Central memory CD4-positive, alpha-beta T cell (primary cell): Measurements from ENCODE around the gene GEMIN4.

Source experiments
- DNase-seq: peaks from one replicate; pipeline ENCODE4 v3.0.0; 2022

GEMIN4 gene

DNA sequence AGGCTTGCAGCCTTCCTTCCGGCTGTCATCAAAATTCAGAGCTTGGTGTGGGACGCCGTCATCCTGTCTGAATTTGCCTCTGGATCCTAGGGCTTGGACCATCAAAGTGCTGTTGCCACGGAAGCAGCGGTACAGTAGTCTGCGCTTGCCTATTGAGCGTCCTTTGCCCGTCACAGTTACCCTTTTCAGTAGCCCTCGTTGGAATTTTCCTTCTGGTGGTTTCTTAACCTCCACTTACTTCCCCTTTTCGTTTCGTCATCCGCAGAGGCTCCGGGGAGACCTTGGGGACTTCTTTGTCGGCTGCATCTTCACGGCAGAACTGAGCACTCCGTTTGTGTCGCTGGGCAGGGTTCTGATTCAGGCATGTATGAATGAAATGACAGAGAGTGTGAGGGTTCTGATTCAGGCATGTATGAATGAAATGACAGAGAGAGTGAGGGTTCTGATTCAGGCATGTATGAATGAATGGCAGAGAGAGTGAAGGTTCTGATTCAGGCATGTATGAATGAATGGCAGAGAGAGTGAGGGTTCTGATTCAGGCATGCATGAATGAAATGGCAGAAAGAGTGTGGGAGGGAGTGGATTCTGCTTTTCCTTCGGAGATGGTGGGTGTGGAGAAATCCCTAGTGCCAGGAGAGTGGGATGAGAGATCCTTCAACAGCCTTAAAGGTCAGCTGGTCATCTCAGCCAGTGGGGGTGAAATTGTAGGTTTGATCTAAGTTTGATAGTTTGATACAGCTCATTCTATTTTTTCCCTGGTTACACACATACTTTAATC lies 11.6 kb downstream of the GEMIN4 start:
- DNase-seq = peak; percentile 42

DNA sequence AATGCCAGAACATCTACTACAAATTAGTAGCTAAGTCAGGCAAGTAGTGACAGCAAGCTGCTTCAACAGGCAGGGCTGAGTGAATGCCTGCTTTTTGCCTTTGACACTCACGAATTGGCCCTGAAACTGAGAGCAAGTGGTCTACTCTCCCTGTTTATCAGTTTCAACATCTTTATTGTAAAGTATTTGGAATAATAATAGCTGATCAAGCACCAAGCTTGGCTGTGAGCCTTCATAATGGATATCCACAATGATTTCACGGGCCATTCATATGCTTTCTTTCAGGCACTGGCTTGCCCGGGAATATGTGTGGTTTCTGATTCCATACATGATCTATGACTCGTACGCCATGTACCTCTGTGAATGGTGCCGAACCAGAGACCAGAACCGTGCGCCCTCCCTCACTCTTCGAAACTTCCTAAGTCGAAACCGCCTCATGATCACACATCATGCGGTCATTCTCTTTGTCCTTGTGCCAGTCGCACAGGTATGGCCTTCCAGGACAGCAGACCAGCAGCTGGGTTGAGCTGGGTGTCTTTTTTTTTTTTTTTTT lies 14.4 kb downstream of the GEMIN4 start:
- no peak for DNase-seq

DNA sequence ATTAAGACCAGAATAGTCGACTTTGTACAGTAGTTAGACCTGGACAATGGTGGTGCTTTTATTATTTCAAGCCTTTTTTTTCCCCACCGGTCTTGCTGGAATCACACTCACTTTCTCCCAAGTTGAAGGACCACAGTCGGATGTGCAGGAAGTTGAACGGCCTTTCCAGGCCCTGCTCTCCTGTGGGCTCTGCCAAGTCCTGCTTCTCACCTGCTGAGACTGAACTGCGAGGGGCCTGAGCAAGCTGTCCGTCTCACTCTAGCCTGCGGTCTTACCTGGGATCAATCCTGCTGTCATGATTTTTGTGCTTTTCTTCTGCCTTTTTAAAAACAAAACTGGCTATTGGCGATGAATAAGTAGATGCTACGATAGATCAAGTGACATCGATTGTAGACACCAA lies 18.3 kb downstream of the GEMIN4 start:
- no peak for DNase-seq

DNA sequence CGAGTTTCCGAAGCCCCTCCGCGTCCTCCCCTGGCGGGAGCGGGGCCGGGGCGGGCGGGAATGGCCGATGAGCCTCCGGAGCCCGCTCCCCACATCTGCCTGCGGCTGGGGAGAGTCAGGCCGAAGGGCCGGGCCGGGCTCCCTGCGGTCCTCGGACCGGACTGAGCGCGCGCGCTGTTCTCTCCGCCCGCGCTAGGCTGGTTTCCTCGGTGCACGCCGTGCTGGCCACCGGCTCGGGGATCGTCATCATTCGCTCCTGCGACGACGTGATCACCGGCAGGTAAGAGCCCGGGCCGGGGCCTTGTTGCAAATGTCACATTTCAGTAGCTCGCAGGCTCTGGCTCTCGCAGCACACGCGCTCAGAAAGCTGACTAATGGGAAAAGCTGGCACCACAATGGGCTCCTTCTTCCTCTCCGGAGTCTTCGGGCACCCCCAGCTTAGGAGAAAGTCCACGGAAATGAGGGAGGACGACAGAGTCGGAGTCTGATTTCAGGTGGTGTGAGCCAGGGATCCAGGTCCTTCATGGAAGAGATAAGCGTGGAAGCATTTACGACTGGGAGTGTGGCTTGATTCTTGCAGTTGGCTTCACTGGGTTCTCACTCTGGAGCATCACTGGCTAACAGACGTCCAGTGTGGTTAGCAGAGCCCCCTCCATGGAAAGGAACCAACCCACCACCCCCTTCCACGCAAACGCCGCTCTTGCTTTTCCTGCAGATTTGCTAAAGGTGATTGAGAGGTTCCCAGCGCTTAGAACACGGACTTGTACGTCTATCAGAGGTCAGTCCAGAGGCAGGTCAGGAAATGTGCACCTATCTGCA lies 19.0 kb downstream of the GEMIN4 start:
- no peak for DNase-seq

DNA sequence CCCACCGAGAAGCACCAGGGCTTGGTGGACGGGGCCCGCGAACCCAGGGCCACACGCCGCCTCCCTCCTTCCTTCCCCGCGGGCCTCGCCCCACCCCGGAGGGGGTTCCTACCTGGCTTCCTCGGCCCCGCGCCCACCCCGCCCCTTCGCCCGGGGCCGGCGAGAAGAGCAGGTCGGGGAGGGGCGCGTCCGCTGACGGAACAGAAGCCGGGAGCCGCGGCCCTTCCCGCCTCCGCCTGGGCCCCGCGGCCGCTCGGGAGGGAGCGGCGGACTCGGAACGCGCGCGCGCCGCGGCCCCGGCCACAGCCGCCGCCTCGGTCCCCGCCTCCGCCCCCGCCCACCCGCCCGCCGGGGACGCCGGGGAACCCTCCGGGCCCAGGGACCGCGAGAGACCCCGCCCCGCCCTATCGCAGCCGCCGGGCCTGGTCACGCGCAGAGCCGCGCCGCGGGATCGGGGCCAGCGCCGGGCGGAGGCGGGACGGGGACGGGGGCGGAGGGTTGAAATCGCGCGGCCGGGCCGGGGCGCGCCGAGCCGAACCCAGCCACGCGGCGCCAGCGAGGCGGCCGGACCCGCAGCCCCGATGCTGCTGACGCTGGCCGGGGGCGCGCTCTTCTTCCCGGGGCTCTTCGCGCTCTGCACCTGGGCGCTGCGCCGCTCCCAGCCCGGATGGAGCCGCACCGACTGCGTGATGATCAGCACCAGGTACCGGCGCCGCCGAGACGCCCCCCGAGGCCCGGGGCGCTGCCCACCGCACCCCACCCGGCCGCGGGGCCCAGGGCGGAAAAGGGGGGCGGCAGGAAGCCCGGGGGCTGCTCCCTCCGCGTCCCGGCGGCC lies 19.8 kb downstream of the GEMIN4 start, which contains the start of gene TLCD3A:
Gene TLCD3A (plus strand): TSS at position 530 of the 835 bp plus-strand sequence. CDS start 52 bp downstream, at position 582.
- DNase-seq = peak; percentile 32

DNA sequence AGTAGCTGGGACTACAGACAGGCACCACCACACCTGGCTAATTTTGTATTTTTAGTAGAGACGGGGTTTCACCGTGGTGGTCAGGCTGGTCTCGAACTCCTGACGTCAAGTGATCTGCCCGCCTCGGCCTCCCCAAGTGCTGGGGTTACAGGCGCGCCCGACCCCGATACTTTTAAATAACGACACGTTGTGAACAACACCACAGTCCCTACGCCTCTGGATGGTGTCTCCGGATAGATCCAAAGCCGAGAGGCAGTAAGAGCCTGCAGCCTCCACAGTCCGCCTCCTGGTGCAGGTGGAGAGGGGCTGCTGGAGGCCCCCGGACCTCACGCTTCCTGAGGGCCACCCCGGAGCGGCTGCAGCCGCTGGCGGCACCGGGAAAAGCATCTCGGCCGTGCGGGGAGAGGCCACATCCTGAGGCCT lies 20.4 kb downstream of the GEMIN4 start:
- DNase-seq = no peak

DNA sequence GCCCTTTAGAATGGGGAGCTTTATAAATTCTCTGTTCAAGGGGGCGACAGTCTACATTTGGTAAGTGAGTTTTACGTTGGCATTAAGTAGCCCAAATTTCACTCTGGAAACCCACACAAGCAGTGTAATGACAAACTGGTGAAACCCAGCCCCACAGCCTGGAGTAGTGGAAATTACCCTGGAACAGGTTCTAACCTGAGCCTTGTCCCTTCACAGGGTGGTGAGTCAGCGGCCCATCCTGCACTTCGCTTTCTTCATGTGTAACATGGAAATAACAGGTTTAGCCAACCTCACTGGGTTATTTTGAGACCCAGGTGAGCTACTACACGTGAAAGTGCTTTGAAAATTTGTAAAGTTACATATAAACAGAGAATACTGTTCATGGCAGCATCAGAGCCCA lies 23.2 kb downstream of the GEMIN4 start:
- no peak for DNase-seq

DNA sequence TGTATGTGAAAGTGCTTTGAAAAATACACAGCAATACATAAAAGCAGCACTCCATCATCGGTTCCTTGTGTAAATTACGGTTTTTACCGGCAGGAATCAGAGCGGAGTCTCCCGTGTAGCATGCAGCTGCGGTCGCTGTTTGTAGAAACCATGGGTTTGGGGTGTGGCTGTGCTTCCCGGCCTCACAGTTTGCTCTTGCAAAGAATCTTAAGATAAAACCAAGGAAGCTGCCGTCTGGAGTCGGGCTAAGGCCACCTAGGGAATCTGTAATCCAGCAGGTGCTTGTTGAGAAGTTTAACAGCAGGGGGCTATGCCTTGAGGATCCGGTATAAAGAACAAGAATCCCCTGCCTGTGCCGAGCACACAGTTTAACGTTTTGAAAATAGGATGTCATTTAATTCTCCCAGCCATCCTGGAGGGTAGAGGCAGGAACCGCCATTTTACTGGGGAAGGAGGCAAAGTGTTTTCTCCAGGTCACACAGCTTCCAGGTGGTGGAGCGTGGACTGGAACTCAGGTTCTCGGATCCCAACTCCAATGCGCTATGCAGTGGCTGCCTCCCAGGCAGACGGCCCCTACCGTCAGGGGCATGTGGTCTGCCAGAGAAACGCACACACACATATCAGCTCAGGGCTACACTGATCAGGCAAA lies 25.7 kb downstream of the GEMIN4 start:
- no peak for DNase-seq

DNA sequence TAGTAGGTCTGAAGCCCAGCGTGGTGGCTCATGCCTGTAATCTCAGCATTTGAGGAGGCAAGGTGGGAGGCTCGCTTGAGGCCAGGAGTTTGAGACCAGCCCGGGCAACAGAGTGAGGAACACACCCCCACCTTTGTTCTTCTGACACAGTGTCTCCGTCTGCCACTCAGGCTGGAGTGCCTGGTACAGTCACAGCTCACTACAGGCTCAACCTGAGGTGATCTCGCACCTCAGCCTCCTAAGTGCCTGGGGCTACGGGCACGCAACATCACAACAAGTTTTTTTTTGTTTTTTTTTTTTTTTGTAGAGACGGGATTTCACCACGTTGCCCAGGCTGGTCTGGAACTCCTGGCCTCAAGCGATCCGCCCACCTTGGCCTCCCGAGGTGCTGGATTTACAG lies 26.3 kb downstream of the GEMIN4 start:
- no peak for DNase-seq

DNA sequence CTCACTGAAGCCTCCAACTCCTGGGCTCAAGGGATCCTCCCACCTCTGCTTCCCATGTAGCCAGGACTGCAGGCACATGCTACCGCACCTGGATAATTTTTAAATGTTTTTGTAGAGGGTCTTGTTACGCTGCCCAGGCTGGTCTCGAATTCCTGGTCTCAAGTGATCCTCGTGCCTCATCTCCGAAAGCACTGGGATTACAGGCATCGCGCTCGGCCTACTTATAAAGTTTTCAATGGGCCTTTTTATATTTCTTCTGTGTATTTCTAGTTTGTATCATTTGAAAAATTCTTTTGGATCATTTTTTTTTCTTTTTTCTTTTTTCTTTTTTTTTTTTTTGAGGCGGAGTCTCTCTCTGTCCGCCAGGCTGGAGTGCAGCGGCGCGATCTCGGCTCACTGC lies 27.0 kb downstream of the GEMIN4 start:
- DNase-seq = no peak

DNA sequence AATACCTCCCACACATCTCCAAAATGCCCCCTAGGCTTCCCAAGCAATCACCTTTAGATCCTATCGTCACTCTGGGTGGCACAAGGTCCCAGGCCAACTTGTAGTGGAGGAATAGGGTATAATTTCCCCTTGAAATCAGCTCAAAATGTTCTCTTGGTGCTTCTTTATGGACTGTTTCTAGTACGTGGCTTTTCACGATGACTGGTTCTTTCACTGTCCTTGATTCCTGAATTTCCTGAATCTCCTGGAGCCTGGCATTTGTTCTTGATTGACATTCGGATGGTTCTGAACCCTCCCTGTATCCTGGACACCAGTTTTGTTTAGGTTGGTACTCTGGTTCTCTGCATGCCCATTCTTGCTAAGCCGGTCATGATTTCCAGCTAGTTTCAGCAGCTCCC lies 30.5 kb downstream of the GEMIN4 start:
- no peak for DNase-seq

DNA sequence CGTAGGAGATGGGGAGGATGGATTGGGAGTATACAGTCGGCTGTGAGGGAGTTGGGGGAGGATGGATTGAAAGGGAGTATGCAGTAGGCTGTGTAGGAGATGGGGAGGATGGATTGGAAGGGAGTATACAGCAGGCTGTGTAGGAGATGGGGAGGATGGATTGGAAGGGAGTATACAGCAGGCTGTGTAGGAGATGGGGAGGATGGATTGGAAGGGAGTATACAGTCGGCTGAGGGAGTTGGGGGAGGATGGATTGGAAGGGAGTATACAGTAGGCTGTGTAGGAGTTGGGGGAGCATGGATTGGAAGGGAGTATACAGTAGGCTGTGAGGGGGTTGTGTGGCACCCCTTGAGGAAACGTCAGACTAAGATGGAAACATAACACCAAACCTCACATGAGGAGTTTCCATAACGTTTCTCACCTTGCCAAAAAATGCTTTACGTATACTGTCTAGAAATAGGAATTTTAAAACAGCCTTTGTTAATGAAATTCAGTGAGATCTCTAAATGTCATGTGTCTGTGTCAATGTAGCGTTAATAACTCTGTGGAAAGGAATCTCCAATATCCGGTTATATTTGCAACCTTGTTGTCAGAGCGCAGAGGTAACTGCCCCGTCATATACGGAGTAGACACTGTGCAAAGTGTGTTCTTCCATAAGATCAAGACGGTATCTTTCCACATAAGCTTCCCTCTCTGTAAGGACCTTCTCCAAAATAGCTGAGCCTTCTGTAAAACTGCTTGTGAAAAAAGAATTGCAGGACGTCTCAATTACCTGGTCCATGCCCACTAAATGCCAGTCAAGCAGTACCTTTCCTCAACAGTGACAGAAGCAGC lies 31.1 kb downstream of the GEMIN4 start:
- no peak for DNase-seq

DNA sequence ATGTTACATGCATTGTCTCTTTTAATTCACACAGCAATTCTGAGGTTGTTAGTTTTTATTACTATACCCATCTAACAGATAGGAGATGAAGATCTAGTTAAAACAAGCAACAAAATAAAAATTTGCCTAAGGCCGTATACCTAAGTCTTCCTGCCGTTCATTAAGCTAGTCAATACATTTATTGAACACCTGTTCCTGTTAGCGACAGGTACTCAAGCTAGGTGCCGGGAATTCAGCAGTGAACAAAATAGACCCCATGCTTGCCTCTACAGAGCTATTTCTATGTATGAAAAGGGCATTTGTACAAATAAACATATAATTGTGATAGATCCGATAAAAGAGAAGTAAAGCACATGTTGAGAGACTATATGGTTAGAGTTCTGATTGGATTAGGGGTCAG lies 34.0 kb downstream of the GEMIN4 start:
- no peak for DNase-seq

DNA sequence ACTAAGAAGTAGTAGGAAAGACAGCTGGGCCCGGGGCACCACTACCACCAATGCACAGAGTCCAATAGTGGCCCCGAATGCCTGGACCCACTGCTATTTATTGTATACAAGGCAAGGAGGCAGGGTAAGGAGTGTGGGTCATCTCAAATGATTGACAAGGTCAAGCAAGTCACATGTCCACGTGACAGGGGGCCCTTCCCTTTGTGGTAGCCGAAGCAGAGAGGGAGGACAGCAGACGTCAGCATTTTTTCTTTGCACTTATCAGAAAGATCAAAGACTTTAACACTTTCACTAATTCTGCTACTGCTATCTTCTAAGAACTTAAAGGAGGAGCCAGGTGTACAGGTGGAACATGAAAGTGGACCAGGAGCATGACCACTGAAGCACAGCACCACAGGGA lies 43.9 kb downstream of the GEMIN4 start:
- DNase-seq = no peak

DNA sequence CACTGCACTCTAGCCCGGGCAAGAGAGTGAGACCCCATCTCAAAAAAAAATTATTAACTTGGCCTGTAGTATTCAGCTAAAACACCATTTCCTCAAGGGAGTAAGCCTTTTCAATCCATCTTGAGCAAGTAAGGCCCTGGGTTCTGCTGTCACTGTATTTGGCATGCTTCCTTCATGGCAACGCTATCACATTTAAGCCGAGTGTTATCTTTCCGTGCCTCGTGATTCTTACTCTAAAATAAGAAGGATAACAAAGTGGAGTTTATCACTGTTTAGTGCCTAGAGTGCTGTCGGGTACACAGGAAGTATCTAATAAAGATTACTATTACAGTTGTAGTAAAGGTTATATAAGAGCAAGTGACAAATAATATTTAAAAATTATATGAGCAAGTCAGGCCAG lies 46.2 kb downstream of the GEMIN4 start:
- DNase-seq = no peak

DNA sequence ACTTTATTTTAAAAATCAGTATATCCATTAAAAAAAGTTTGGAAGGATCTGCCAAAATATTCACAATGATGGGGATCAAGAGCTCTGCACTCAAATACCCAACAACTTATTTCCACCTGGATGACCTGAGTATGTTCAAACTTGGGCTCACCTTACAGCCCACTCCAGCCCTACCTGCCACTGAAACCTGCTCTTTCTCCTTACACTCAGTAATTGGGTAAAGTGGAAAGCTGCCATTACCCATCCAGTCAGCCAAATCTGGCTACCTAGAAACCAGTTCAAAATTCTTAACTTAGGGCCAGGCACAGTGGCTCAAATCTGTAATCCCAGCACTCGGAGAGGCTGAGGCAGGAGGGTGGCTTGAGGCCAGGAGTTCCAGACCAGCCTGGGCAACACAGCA lies 47.1 kb downstream of the GEMIN4 start:
- no peak for DNase-seq

DNA sequence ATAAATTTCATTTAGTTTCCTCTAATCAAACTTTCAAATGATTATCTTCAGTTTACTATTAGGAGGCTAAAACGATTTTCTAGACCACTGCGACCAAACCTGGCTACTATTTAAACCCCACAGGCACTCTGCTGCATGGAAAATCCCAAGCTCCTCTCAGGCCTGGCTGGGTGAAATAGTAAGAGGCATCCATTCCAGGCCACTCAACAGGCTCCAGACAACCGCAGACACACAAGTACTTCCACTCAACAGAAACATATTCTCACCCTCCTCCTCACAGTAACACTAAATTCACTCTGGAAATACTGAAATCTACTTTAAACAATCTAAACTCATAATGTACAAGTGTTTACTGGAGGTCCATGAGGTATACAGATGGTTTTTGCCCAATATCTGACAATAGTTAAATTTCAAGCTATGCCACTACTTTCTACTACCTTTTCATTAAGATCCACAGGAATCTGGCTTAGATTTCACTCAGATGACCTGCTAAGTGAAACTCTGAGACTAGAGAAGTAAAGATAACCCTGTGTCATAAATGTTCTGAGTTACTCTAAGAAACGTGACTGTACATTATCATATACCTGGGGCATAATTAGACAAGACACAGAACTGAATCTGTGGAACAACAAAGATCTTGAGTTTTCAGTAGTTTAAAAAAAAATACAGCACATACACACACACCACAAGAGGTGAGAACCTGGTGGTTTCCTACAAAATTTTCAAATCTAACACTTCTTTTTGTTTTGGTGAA lies 47.8 kb downstream of the GEMIN4 start:
- no peak for DNase-seq

DNA sequence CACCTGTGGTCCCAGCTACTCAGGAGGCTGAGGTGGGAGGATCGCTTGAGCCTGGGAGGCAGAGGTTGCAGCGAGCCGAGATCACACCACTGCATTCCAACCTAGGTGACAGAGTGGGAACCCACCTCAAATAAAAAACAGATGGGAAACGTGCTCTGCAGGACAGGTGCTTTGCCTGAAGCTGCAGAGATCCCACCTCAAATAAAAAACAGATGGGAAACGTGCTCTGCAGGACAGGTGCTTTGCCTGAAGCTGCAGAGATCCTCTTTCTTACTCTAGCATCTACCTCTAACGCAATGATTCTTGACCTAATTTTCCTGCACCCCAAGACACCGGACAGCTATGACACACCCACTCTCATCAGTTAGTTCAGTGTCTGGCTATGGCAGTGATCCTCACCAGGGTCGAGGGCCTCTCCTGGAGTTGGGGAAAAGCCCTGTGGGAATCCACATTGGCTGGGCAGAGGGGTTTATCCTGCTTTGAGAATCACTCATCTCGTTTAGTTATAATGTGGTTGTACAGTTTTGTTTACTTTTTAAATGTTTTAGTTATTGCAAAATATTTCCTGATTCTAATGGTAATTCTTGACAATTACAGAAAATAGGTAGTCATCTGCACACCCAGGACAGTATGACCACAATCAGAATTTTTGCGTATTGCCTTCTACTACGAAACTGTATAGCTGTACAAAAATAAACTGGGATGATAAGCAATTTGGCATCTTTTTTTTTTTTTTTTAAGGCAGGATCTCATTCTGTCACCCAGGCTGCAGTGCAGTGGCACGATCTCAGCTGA lies 48.8 kb downstream of the GEMIN4 start:
- DNase-seq = no peak

DNA sequence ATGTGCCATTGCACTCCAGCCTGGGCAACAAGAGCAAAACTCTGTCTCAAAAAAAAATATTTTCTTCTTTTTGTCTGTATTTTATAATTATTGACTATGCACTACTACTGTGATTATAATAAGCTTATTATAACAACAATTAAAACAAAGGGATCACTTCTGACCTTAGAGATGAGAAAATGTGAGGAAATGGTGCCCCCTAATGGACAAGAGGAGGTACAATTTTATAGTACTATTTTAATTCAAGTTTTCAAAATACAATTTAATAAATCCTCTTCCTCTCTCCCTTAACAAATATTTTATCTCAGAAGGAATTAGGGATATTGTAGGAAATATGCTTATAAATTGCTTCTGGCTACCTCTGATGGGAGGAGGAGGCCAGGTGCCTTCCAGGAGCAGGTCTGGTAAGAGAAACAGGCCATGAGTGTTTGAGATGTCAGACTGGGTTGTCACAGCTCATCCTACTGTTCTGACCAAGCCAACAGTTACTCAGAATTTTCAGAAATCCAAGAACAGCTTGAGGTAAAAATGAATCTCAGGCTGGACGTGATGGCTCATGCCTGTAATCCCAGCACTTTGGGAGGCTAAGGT lies 51.5 kb downstream of the GEMIN4 start:
- peak; percentile 43 for DNase-seq
